ENCODE measurements around the gene TIMM21. TPM values are rescaled to one million over a fixed set of nuclear protein-coding genes. Genes with fewer than 3 reads are reported as not detected.

TIMM21 gene
- total and polyA plus RNA-seq, 9 of the 15 experiments (the other 6 are each of a cell fraction or from before 2014, with no cell fraction given), result 54.7 to 229 (median 83.3) TPM

DNA sequence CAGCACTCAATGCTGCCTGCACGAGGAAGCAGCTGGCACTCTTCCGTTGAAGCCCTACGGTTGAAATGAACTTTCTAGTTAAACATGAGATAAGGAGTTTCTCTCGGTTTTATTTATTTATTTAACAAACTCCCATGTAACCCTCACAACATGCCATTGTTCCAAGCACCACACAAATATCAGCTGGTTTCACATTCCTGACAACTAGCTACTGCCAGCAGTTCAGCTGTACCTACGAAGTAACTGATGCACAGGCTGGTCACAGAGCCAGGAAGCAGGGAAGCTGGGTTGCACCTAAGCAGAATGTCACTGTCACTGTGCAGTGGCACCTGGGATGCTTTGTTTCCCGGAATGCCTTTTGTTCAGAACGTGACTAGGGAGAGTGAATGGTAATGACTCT is 18.1 kb downstream of the TIMM21 start:
- no peaks in the 10 kb centered on the region; the same call in 1 of the 2 replicates for H4K20me1 ChIP-seq (replicated peaks; ENCODE audit: control insufficient read depth, insufficient read depth, low read length)
- no peak overlapping the region for H3K4me2 ChIP-seq (ENCODE audit: insufficient read depth, low read length)
- intact Hi-C loops (cut with micrococcal nuclease), result no loop called here
- BruUV-seq (replicated peaks), result no TSS peak
- 0% methylated on average over 7 of the region's 7 CpGs for WGBS (ENCODE audit: insufficient coverage, low coverage, missing lambda C conversion rate)
- no peak for FAIRE-seq
- no peaks in the 10 kb centered on the region for H3K79me2 ChIP-seq (ENCODE audit: control insufficient read depth, insufficient read depth, low read length)
- peaks cover 7% of the 10 kb centered on the region; the same call in 1 of the 3 replicates for H3K36me3 ChIP-seq (ENCODE audit: control insufficient read depth, insufficient read depth, low read length)
- no peaks in the 10 kb centered on the region for H3K9me3 ChIP-seq (replicated peaks; ENCODE audit: control insufficient read depth, insufficient read depth, low read depth, low read length)
- in situ Hi-C loops (cut with MboI), result no loop called here
- peaks cover 0 to 4% of the 10 kb centered on the region in 2 experiments; a peak in 3 of 5 replicates for H3K27me3 ChIP-seq (ENCODE audit: control insufficient read depth in 2 of 2, insufficient read depth in 2 of 2, low read length in 2 of 2)
- CTCF ChIA-PET (ENCODE audit: low intra/inter-chr PET ratio), result no interaction called here
- no peaks in the 10 kb centered on the region for H3K9me1 ChIP-seq (ENCODE audit: control insufficient read depth, insufficient read depth, low read length)
- POLR2A ChIA-PET, result interaction anchor here (0.7 kb wide), 1 partner anchor 202 kb away, joined by 3 read pairs; no protein-coding TSS in a partner anchor
- no peak; the same call in 2 of the 3 replicates for ATAC-seq
- no peak overlapping the region for H3K27ac ChIP-seq (ENCODE audit: extremely low read depth, low read depth, low read length)
- H3K4me1 ChIP-seq (replicated peaks in 1 of 2; ENCODE audit: control insufficient read depth in 2 of 2, insufficient read depth in 2 of 2, low read length in 2 of 2), result no peaks in the 10 kb centered on the region
- no peak overlapping the region for H3K9ac ChIP-seq (ENCODE audit: insufficient read depth in 1 of 2, low read depth in 2 of 2, low read length in 2 of 2)
- no peak overlapping the region for H2AFZ ChIP-seq (ENCODE audit: low read depth, low read length)
- DNase-seq (ENCODE audit: extremely low read depth in 1 of 4, low spot score in 3 of 4), result no peak
- H3K4me3 ChIP-seq, result no peak overlapping the region
- TF ChIP-seq SMC3 (conservative IDR thresholded peaks at IDR 0.05; ENCODE audit: insufficient read depth, low read depth, low read length), result no peak
- no peak for TF ChIP-seq CBX1 (IDR thresholded peaks at IDR 0.05; ENCODE audit: low read depth)
- TF ChIP-seq SNIP1 (IDR thresholded peaks at IDR 0.05; ENCODE audit: low read depth), result no peak
- TF ChIP-seq MCM7 (IDR thresholded peaks at IDR 0.05), result no peak
- no peak for TF ChIP-seq SMAD4 (CRISPR knock-in tag; conservative IDR thresholded peaks at IDR 0.05)
- no peak for TF ChIP-seq ZNF764 (CRISPR knock-in tag; IDR thresholded peaks at IDR 0.05; ENCODE audit: low read depth)
- TF ChIP-seq, protein P1, sequence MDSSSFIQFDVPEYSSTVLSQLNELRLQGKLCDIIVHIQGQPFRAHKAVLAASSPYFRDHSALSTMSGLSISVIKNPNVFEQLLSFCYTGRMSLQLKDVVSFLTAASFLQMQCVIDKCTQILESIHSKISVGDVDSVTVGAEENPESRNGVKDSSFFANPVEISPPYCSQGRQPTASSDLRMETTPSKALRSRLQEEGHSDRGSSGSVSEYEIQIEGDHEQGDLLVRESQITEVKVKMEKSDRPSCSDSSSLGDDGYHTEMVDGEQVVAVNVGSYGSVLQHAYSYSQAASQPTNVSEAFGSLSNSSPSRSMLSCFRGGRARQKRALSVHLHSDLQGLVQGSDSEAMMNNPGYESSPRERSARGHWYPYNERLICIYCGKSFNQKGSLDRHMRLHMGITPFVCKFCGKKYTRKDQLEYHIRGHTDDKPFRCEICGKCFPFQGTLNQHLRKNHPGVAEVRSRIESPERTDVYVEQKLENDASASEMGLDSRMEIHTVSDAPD (CRISPR knock-in tag; IDR thresholded peaks at IDR 0.05), result no peak
- TF ChIP-seq KLF10 (CRISPR knock-in tag; IDR thresholded peaks at IDR 0.05), result no peak
- TF ChIP-seq ARID2 (IDR thresholded peaks at IDR 0.05), result no peak
- TF ChIP-seq, protein P2, sequence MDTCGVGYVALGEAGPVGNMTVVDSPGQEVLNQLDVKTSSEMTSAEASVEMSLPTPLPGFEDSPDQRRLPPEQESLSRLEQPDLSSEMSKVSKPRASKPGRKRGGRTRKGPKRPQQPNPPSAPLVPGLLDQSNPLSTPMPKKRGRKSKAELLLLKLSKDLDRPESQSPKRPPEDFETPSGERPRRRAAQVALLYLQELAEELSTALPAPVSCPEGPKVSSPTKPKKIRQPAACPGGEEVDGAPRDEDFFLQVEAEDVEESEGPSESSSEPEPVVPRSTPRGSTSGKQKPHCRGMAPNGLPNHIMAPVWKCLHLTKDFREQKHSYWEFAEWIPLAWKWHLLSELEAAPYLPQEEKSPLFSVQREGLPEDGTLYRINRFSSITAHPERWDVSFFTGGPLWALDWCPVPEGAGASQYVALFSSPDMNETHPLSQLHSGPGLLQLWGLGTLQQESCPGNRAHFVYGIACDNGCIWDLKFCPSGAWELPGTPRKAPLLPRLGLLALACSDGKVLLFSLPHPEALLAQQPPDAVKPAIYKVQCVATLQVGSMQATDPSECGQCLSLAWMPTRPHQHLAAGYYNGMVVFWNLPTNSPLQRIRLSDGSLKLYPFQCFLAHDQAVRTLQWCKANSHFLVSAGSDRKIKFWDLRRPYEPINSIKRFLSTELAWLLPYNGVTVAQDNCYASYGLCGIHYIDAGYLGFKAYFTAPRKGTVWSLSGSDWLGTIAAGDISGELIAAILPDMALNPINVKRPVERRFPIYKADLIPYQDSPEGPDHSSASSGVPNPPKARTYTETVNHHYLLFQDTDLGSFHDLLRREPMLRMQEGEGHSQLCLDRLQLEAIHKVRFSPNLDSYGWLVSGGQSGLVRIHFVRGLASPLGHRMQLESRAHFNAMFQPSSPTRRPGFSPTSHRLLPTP (IDR thresholded peaks at IDR 0.05; ENCODE audit: borderline replicate concordance, extremely low read depth, insufficient read length), result no peak
- no peak for TF ChIP-seq ZNF224 (CRISPR knock-in tag; IDR thresholded peaks at IDR 0.05)
- TF ChIP-seq RBM14 (IDR thresholded peaks at IDR 0.05; ENCODE audit: borderline replicate concordance, insufficient read depth, low read depth, low read length), result no peak
- TF ChIP-seq SP1 (CRISPR knock-in tag; IDR thresholded peaks at IDR 0.05), result no peak
- TF ChIP-seq, protein P3, sequence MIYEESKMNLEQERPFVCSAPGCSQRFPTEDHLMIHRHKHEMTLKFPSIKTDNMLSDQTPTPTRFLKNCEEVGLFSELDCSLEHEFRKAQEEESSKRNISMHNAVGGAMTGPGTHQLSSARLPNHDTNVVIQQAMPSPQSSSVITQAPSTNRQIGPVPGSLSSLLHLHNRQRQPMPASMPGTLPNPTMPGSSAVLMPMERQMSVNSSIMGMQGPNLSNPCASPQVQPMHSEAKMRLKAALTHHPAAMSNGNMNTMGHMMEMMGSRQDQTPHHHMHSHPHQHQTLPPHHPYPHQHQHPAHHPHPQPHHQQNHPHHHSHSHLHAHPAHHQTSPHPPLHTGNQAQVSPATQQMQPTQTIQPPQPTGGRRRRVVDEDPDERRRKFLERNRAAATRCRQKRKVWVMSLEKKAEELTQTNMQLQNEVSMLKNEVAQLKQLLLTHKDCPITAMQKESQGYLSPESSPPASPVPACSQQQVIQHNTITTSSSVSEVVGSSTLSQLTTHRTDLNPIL (CRISPR knock-in tag; IDR thresholded peaks at IDR 0.05), result no peak

All from K562 (cell line).